HTERT RPE-1 (cell line): ENCODE measurements around the gene PIP4P1.

ENCODE experiments used
- in situ Hi-C: fragments of 300-500 bp; cut with MboI; formaldehyde crosslinking; loops from 4 replicates; pipeline ENCODE4 v1.14.3; 2020; ENCODE audit warnings: low sequenced_read_pairs

The PIP4P1 gene

DNA sequence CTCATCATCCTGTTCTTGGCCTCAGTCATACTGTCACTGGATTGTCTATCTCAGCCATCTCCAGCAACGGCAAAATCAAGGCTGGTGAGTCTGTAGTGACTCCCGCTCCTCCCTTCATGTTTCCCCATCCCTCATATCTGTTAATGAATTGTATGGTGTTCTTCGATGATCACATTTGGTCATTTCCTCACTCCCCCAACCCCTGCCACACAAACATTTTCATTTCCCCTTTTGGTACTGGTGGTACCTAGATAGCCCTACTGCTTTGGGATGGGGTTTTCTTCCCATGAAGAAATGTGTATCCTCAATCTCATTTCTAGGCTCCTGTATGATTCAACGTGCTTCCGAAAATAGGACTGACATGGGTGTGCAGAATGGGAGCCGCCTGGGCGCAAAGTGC lies 22.6 kb downstream of the PIP4P1 start:
- in situ Hi-C loops: no loop called here

GRCh38 chr14:20436363-20436755 lies 24.9 kb downstream of the PIP4P1 start:
- in situ Hi-C loops: no loop called here

DNA sequence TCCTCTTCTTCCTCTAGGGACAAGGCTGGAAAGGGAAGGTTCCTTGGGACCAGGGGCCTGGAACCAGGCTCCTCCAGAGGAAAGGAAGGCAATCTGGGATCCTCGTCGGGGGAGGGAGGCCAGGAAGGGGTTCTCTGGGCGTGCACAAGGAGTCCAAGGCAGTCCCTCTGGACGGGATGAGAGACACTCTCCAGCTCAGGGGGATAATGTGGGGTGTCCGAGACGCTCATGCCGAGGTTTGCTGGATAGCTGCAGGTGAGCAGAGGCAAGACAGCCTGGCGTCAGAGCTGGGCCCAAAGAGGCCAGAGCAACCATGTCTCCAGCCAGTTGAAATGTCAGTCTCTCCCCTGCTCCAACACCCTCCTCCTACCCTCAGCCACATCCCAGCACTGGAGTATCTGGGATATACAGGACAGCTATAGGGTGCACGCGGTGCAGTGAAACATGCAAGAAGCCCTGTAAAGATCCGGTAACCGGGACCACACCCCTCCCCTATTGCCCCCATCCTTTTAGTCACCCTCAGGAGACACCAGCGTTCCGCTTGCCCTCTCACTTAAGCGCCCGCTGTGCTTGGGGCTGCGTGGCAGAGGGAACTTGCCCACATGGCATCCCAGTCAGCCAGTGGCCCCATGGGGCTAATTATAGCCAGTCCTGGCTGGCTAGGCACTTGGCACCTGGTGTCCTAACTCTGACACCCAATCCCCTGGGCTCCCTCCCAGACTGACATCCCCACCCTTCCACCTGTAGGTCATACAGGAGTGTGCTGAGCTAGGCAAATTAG lies 25.5 kb downstream of the PIP4P1 start, which contains the start of gene KLHL33:
Gene KLHL33 (minus strand): TSS at position 585 of the 781 bp plus-strand sequence. CDS start 355 bp downstream, at position 230.
- in situ Hi-C loops: no loop called here

DNA sequence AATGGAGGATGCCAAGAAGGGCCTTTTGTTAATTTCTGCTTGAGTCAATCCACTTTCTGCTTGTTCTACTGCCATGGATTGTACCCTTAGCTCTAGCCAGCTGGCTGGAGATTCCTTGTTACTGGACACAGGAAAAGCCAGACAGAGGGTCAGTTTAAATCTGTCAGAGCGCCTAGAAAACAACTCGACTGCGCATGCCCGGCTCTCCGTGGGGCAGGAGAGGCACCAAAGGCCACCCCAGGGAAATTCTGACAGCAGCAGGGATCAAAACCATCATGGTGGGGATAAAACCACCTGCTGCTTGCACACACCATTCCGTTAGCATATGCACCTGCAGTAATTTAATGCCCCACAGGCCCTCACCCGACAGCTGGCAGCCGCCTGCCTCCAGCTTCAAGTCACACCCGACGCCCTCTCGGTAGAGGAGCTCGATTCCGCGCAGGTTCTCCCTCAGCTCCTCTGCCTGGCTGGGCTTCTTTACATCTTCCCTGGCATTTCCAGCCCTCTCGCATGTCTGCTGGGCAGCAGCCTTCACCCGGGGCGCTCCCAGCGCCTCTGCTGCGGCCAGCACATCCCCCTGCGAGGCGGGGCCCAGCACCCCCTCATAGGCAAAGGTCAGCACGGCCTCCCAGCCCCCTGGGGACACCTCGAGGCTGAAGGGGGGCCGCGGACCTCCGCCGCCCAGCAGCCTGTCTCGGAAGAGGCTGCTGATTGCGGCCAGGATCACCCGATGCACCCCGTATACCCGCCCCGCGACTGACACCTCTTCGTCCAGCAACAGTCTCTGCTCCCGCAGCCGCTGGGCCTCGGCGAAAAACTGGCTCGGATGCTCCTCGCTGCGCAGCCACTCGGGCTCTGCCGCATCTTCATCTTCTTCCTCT lies 26.3 kb downstream of the PIP4P1 start:
- in situ Hi-C loops: no loop called here

DNA sequence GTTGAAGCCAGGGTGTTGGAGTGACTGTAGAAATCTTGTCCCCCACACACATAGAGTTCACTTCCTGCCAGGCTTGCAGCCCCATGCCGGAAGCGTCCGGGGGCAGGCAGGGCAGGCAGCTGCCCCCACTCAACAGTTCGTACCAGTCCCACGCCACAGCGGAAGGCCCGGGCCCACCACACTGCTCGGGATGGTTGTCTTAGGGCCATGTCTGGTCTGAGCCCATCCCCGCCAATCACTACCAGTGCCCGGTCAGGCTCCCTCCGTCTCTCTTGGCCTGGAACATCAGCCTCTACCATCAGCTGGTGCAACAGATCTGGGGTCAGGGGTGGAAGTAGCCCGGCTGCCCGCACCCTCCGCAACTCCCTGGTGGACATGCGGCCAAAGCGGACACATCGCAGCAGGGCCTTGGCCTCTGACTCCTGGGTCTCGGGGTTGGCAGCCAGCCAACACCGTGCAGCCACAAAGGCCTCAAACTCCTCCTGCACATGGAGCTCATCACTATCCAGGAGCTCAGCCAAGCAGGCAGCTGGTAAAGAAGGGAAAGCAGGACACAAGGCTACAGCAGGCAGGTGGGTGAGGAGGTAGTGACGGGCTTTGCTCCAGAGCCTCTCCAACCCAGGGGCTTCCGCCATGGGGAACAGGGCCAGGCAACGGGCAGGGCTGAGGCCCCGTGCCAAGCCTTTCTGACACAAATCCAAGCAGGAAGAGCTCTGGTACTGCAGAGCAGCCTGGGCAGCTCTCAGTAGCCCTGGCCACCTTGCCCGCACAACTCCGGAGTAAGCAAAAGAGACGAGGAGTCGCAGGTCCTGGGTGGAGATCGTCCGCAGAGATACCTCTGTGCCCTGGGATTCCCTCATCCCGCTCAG lies 31.2 kb downstream of the PIP4P1 start:
- in situ Hi-C loops: no loop called here

GRCh38 chr14:20428802-20429201 lies 32.4 kb downstream of the PIP4P1 start:
- in situ Hi-C loops: no loop called here

GRCh38 chr14:20428010-20428365 lies 33.2 kb downstream of the PIP4P1 start:
- in situ Hi-C loops: no loop called here

DNA sequence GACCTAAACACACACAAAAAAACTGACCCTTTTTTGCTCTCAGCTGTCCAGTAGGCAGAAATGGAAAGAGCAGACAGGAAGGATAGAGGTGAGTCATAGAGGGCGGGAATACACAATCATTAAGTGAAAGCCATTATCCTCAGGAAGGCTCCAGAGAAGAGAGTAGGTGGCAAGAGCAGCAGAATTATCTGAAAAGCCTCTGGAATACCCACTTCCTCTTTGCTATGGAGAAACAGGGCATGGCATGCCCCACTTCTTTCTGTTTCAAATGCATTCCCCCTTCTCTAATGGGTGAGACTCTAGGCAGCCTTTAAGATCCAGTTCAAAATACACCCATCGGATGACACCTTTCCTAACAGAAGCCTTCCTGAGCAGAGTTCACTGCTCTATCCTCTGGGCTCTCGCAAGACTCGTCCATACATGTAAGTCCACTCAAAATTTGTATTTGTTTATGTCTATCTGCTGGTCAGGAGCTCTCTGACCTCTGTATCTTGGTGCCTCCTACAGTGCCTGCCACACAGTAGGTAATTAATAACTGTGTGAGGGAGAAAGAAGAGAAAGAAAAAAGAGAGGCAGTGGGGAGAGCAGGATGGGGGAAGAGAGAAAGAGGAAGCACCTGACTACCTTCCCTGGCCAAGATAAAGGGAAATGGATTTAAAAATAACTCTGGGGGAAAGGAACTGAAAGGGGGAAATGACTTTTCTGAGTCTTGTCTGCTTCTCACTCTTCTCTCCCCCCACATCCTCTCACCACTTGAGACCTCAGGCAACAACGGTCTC lies 33.8 kb downstream of the PIP4P1 start:
- in situ Hi-C loops: no loop called here

DNA sequence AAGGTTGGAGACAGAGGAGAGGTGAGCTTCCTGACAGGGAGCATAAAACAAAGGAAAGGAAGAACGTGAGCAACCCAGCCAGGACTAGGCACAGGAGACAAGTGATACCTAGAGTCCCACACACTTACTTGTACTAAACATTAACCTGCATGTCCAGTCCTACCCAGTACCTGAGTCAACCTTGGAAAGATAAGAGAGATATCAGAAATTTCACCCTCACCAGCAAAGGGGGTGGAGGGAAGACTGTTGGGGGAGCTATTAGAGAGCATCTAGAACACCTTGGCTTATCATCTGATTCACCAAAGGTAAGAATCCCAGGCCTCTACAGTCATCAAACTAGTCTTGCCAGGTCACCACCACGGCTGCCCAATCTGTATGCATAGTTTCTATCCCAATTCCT lies 36.4 kb downstream of the PIP4P1 start:
- in situ Hi-C loops: no loop called here

GRCh38 chr14:20422886-20423285 lies 38.3 kb downstream of the PIP4P1 start:
- in situ Hi-C loops: no loop called here

DNA sequence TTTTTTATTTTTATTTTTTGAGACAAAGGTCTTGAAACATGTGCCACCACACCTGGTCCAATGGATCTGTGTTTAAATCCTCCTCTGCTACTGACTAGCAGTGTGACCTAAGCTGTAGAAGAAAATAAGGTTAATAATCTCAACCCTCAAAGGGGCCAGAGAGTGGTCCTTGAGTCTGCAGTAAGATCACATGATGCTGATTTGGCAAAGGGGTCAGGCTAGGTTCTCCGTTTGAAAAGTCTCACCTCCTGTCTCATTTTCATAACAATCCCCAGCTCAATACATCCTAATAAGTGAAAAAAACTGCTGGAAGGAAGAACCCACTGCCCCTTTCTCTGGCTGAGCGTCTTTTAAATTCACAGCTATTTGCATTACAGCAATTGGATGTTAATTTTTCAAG lies 40.0 kb downstream of the PIP4P1 start:
- in situ Hi-C loops: no loop called here

DNA sequence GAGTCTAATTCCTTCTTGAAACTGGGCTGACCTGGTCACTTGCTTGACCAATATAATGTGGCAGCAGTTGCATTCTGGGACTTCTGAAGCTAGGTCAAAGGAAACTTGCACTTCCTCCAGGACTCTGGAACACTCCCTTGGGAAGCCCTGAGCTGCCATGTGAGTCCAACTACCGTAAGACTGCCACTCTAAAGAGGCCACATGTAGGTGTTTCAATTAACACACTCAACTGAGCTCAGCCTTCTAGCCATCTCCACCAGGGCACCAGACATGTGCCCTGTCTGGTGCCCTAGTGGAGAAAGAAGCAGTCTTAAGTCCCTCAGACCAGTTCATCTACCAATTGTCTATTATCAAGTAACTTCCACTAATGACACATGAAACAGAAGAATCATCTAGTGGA lies 41.8 kb downstream of the PIP4P1 start:
- in situ Hi-C loops: no loop called here

- in situ Hi-C loops: no loop called here
Measured at GRCh38 chr14:20418501-20418909, 42.7 kb downstream of the PIP4P1 start.

- in situ Hi-C loops: no loop called here
Measured at GRCh38 chr14:20417250-20418186, 43.7 kb downstream of the PIP4P1 start.

DNA sequence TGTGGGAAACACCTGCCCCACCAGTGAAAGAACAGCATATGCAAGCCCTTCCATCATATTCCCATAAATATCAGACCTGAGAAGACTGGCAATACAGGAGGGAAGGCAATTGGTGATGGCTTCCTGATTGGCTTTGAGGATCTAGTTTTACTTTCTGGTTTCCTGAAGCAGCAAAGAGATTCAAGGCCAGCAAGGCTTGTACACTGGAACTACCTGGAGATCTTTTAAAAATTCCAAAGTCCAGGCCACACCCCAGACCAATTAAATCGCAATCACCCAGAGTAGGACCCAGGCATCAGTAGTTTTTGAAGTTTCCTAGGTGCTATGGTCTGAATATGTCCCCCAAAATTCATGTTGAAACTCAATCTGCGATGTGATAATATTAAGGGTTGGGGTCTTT lies 45.0 kb downstream of the PIP4P1 start:
- in situ Hi-C loops: no loop called here

DNA sequence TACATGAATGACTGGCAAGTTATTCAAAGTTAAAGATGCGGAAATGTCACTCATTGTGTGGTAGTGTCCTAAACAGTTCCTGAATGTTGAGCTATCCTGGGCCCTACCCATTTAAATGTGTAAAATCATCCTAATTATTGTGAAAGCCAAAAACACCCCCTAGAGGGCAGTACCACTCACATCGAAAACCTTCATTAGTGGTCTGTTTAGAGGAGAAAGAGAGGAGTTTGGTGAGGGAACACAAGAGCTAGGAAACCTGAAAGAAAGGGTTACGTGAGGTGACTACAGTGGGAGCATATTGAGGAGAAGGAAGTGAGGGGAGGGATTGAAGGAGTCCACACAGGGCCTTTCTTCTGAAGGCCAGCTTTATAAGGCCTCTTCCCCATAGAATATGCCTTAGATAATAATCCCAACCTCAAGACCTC lies 45.4 kb downstream of the PIP4P1 start:
- in situ Hi-C loops: no loop called here

GRCh38 chr14:20413744-20414082 lies 47.5 kb downstream of the PIP4P1 start:
- in situ Hi-C loops: no loop called here

- in situ Hi-C loops: no loop called here
Measured at GRCh38 chr14:20412876-20413743, 48.1 kb downstream of the PIP4P1 start, which contains the start of gene TEP1. TEP1 (minus strand) TSS chr14:20413501; CDS start chr14:20408439, 5,062 bp downstream.
